Ureter (tissue), 1 donor: ENCODE data around the gene GIGYF1. TPM values are rescaled to one million over a fixed set of nuclear protein-coding genes. Genes with fewer than 3 reads are reported as not detected.

Source experiments
- DNase-seq: peaks from one replicate; pipeline ENCODE4 v3.0.0-alpha.2; 2020; ENCODE audit warnings: low spot score
- total RNA-seq: library from RNA; stranded (reverse); gene quantifications from one replicate; pipeline ENCODE4 v1.2.4, GENCODE V29; 2023
- donor health status: DM: yes; HTN: yes; CAD: no.

Gene GIGYF1
- total RNA-seq, 1 donor from 2014 or later, result 44.9 TPM

- DNase-seq, result no peak
These were observed 8.9 kb downstream of the GIGYF1 start for GRCh38 chr7:100685049-100685605.

- no peak for DNase-seq
These were observed 9.5 kb downstream of the GIGYF1 start for GRCh38 chr7:100684534-100685042.

- DNase-seq, result no peak
These were observed 10.2 kb downstream of the GIGYF1 start for GRCh38 chr7:100683659-100684533.

- DNase-seq, result no peak
These were observed 10.9 kb downstream of the GIGYF1 start for GRCh38 chr7:100682991-100683658.

- no peak for DNase-seq
These were observed 11.8 kb downstream of the GIGYF1 start for GRCh38 chr7:100682228-100682741.

- DNase-seq, result no peak
These were observed 12.4 kb downstream of the GIGYF1 start for GRCh38 chr7:100681491-100682227.

GRCh38 chr7:100680576-100681271 is 13.3 kb downstream of the GIGYF1 start:
- DNase-seq, result no peak

- no peak for DNase-seq
These were observed 14.0 kb downstream of the GIGYF1 start for GRCh38 chr7:100679927-100680575.

- no peak for DNase-seq
These were observed 14.7 kb downstream of the GIGYF1 start for GRCh38 chr7:100679129-100679926.

GRCh38 chr7:100678291-100678984 is 15.6 kb downstream of the GIGYF1 start:
- no peak for DNase-seq

- DNase-seq, result no peak
These were observed 16.5 kb downstream of the GIGYF1 start for GRCh38 chr7:100677308-100678267.

GRCh38 chr7:100676501-100677306 is 17.3 kb downstream of the GIGYF1 start:
- no peak for DNase-seq

GRCh38 chr7:100675581-100676350 is 18.3 kb downstream of the GIGYF1 start:
- DNase-seq, result peak; percentile 86

- no peak for DNase-seq
These were observed 19.0 kb downstream of the GIGYF1 start for GRCh38 chr7:100675105-100675451.

GRCh38 chr7:100674411-100675104 is 19.5 kb downstream of the GIGYF1 start:
- no peak for DNase-seq
